HCT116 (cell line): Measurements from ENCODE around the gene HDDC3. TPM values are rescaled to one million over a fixed set of nuclear protein-coding genes. Genes with fewer than 3 reads are reported as not detected.
"Not testable (repeated sequence)": the region's sequence is repeated elsewhere in the genome, so short reads cannot be mapped to it uniquely, and the experiment has no call there.

Source experiments
- ATAC-seq: fragments of 200-7000 bp; cut with Tn5 transposase; 2 replicates; pipeline ENCODE4 v1.9.1; 2020; ENCODE audit warnings: mild to moderate bottlenecking, moderate library complexity
- BruUV-seq: library from RNA; stranded (reverse); fragments of 400-500 nt; replicated peaks from 2 replicates; lab custom pipeline; 2021; lab: Mats Ljungman, UMichigan
- CTCF ChIA-PET: fragments of 300-600 bp; sonication (Branson Sonifier 250); formaldehyde crosslinking; loops from one replicate; lab custom pipeline; 2021; ENCODE audit warnings: antibody characterized with exemption; lab: Charles Lee
- POLR2A ChIA-PET: fragments of 300-600, 350-600 bp; sonication (Branson Sonifier 250); formaldehyde crosslinking; loops from one replicate; lab custom pipeline; 2021; ENCODE audit warnings: antibody characterized with exemption; lab: Charles Lee
- RAD21 ChIA-PET, 2 experiments: fragments of 300-600 bp; sonication (Branson Sonifier 250); formaldehyde crosslinking; loops; one replicate each; lab custom pipeline; 2023; ENCODE audit warnings: low total read pairs in 2 of 2; ENCODE audit not compliant: uncharacterized antibody in 2 of 2, unreplicated experiment in 2 of 2, low non-redundant PET in 1 of 2; lab: Charles Lee
- DNase-seq: peaks from one replicate; pipeline ENCODE4 v3.0.0-alpha.2; 2010; ENCODE audit warnings: low read depth, low spot score
- H2AFZ ChIP-seq: fragments of 200-600 bp; shearing (Covaris generic), sonication (generic); 2 replicates; pipeline ENCODE4 v1.6.1; 2017; ENCODE audit warnings: low read depth, mixed run types, mixed read lengths, antibody characterized with exemption, low read length; ENCODE audit not compliant: poor library complexity, severe bottlenecking
- H3K27ac ChIP-seq: 2 replicates; pipeline ENCODE4 v1.5.1; 2012; ENCODE audit warnings: low read depth, low read length
- H3K27me3 ChIP-seq: fragments of 200-600 bp; sonication (generic); 2 replicates; pipeline ENCODE4 v1.6.1; 2016; ENCODE audit warnings: mixed run types, low read length, mixed read lengths; ENCODE audit not compliant: insufficient read depth
- H3K36me3 ChIP-seq, 2 experiments: fragments of 200-500 bp in 1 of 2; fragments of 200-600 bp in 1 of 2; sonication (Bioruptor generic) in 1 of 2; sonication (generic) in 1 of 2; 2 replicates each; pipeline versions ENCODE4 v1.5.1 to v1.6.1; 2014 to 2016; ENCODE audit warnings: low read length in 2 of 2, inconsistent platforms in 1 of 2, mixed read lengths in 1 of 2, mixed run types in 1 of 2; ENCODE audit not compliant: insufficient read depth in 2 of 2, control insufficient read depth in 1 of 2
- H3K4me1 ChIP-seq, 2 experiments: fragments of 200-600 bp in 1 of 2; sonication (generic) in 1 of 2; 2 replicates each; pipeline versions ENCODE4 v1.5.1 to v1.6.1; 2012 to 2017; ENCODE audit warnings: low read length in 2 of 2, inconsistent platforms in 1 of 2, mild to moderate bottlenecking in 1 of 2, mixed read lengths in 1 of 2, mixed run types in 1 of 2, moderate library complexity in 1 of 2; ENCODE audit not compliant: insufficient read depth in 2 of 2, control insufficient read depth in 1 of 2
- H3K4me2 ChIP-seq: fragments of 200-600 bp; sonication (generic); 2 replicates; pipeline ENCODE4 v1.6.1; 2017; ENCODE audit warnings: mixed run types, low read length, mixed read lengths
- H3K4me3 ChIP-seq, 2 experiments: fragments of 200-600 bp in 1 of 2; sonication (generic) in 1 of 2; replicated peaks in 1 of 2; 2 replicates each; pipeline ENCODE4 v1.5.1; 2011 to 2016; ENCODE audit warnings: low read length in 2 of 2, control low read depth in 1 of 2, low read depth in 1 of 2, mild to moderate bottlenecking in 1 of 2, mixed read lengths in 1 of 2, mixed run types in 1 of 2
- H3K79me2 ChIP-seq: fragments of 200-600 bp; sonication (generic); 2 replicates; pipeline ENCODE4 v1.6.1; 2017; ENCODE audit warnings: mild to moderate bottlenecking, mixed run types, low read length, moderate library complexity, mixed read lengths; ENCODE audit not compliant: insufficient read depth
- H3K9ac ChIP-seq: fragments of 200-600 bp; sonication (generic); 2 replicates; pipeline ENCODE4 v1.6.1; 2016; ENCODE audit warnings: low read length, mixed read lengths
- H3K9me2 ChIP-seq: fragments of 200-600 bp; sonication (generic), shearing (Covaris generic); 2 replicates; pipeline ENCODE4 v1.6.1; 2017; ENCODE audit warnings: mixed run types, mild to moderate bottlenecking, moderate library complexity; ENCODE audit not compliant: insufficient read depth
- H3K9me3 ChIP-seq, 2 experiments: fragments of 200-500 bp in 1 of 2; fragments of 200-600 bp in 1 of 2; sonication (Bioruptor generic) in 1 of 2; sonication (generic) in 1 of 2; 2 replicates each; pipeline ENCODE4 v1.6.1; 2014 to 2017; ENCODE audit warnings: low read length in 2 of 2, mixed read lengths in 2 of 2, inconsistent platforms in 1 of 2, low read depth in 1 of 2, mild to moderate bottlenecking in 1 of 2, mixed run types in 1 of 2, moderate library complexity in 1 of 2; ENCODE audit not compliant: control insufficient read depth in 1 of 2, insufficient read depth in 1 of 2
- H4K20me1 ChIP-seq: fragments of 200-600 bp; sonication (generic), shearing (Covaris generic); 2 replicates; pipeline ENCODE4 v1.6.1; 2017; ENCODE audit warnings: mixed run types, mild to moderate bottlenecking, moderate library complexity; ENCODE audit not compliant: insufficient read depth
- CEBPB ChIP-seq: IDR thresholded peaks from 2 replicates; pipeline ENCODE4 v1.6.1; 2012; ENCODE audit warnings: low read depth
- POLR2A ChIP-seq: IDR thresholded peaks from 2 replicates; pipeline ENCODE4 v1.7.0; 2011; ENCODE audit warnings: borderline replicate concordance; ENCODE audit not compliant: insufficient read depth, insufficient read length; ENCODE audit errors: extremely low read depth
- SP1 ChIP-seq: IDR thresholded peaks from 2 replicates; pipeline ENCODE4 v1.6.1; 2012; ENCODE audit warnings: low read depth
- TCF7L2 ChIP-seq: IDR thresholded peaks from 2 replicates; pipeline ENCODE4 v1.7.0; 2011; ENCODE audit warnings: borderline replicate concordance, inconsistent platforms; ENCODE audit not compliant: insufficient read depth, insufficient read length; ENCODE audit errors: extremely low read depth
- YY1 ChIP-seq: IDR thresholded peaks from 2 replicates; pipeline ENCODE4 v1.6.1; 2011; ENCODE audit warnings: low read length, low read depth, moderate library complexity, mild to moderate bottlenecking; ENCODE audit not compliant: insufficient replicate concordance; ENCODE audit errors: extremely low read depth
- ZNF274 ChIP-seq: fragments of 200-500 bp; sonication (Bioruptor generic); IDR thresholded peaks from 2 replicates; pipeline ENCODE4 v1.6.1; 2014; ENCODE audit warnings: mild to moderate bottlenecking, low read depth, low read length, inconsistent platforms
- intact Hi-C: fragments of 100-400 bp; cut with micrococcal nuclease; formaldehyde crosslinking; loops from 2 replicates; pipeline ENCODE4 v1.10.0; 2022
- total RNA-seq: library from RNA; stranded (reverse); gene quantifications from one replicate; pipeline ENCODE4 v1.2.1, GENCODE V29; 2021; ENCODE audit not compliant: unreplicated experiment
- TF ChIP-seq, protein P1 (sequence below), 3 experiments: fragments of 200-600 bp in 1 of 3; sonication (generic) in 1 of 3; IDR thresholded peaks in 2 of 3; conservative IDR thresholded peaks in 1 of 3; 2 replicates each; pipeline ENCODE4 v1.5.1; 2012 to 2017; ENCODE audit warnings: low read depth in 2 of 3, low read length in 2 of 3, antibody characterized with exemption in 1 of 3, borderline replicate concordance in 1 of 3, control low read depth in 1 of 3, mild to moderate bottlenecking in 1 of 3, mixed read lengths in 1 of 3, mixed run types in 1 of 3, moderate library complexity in 1 of 3; ENCODE audit not compliant: insufficient read depth in 1 of 3

Gene HDDC3
- total RNA-seq, 1 experiment from 2014 or later: 20.4 TPM

DNA sequence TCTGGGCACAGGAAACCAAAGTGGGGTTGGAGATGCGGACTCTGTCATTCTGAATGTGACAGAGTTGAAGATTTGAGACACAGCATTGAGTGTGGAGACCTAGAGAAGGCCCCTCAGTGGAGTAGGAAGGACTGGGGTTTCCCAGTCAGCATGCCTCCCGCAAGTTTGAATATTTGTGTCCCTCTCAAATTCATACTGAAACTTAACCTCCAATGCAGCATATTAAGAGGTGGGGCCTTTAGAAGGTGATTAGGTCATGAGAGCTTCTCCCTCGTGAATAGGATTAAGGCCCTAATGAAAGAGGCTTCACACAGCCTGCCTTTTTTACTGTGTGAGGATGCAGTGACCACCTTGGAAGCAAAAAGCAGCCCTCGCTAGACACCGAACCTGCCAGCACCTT is 8.0 kb downstream of the HDDC3 start:
- no peak overlapping the region for H2AFZ ChIP-seq
- DNase-seq: no peak
- H3K36me3 ChIP-seq: no peaks in the 10 kb centered on the region; a peak in 2 of 4 replicates
- POLR2A ChIA-PET: no interaction called here
- H4K20me1 ChIP-seq: no peaks in the 10 kb centered on the region
- no peak overlapping the region for H3K9ac ChIP-seq
- H3K79me2 ChIP-seq: no peaks in the 10 kb centered on the region
- no peak overlapping the region for H3K4me2 ChIP-seq
- no TSS peak for BruUV-seq
- no peak overlapping the region for H3K4me3 ChIP-seq
- ATAC-seq: no peak
- H3K27ac ChIP-seq: no peak overlapping the region
- H3K4me1 ChIP-seq: peaks cover 4 to 5% of the 10 kb centered on the region in 2 experiments; a peak in 2 of 4 replicates
- intact Hi-C loops: no loop called here
- no peaks in the 10 kb centered on the region for H3K9me2 ChIP-seq
- no peak for TF ChIP-seq ZNF274
- TF ChIP-seq TCF7L2: no peak
- no peak for TF ChIP-seq POLR2A
- TF ChIP-seq, protein P1, sequence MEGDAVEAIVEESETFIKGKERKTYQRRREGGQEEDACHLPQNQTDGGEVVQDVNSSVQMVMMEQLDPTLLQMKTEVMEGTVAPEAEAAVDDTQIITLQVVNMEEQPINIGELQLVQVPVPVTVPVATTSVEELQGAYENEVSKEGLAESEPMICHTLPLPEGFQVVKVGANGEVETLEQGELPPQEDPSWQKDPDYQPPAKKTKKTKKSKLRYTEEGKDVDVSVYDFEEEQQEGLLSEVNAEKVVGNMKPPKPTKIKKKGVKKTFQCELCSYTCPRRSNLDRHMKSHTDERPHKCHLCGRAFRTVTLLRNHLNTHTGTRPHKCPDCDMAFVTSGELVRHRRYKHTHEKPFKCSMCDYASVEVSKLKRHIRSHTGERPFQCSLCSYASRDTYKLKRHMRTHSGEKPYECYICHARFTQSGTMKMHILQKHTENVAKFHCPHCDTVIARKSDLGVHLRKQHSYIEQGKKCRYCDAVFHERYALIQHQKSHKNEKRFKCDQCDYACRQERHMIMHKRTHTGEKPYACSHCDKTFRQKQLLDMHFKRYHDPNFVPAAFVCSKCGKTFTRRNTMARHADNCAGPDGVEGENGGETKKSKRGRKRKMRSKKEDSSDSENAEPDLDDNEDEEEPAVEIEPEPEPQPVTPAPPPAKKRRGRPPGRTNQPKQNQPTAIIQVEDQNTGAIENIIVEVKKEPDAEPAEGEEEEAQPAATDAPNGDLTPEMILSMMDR (IDR thresholded peaks at IDR 0.05 in 2 of 3, conservative IDR thresholded peaks at IDR 0.05 in 1 of 3; ENCODE audit: borderline replicate concordance in 1 of 3, insufficient read depth in 1 of 3, low read depth in 2 of 3, low read length in 2 of 3): no peak
- no peak for TF ChIP-seq SP1
- TF ChIP-seq CEBPB: no peak
- no peak for TF ChIP-seq YY1
- RAD21 ChIA-PET: no interaction called here
- no peaks in the 10 kb centered on the region for H3K27me3 ChIP-seq
- H3K9me3 ChIP-seq: no peaks in the 10 kb centered on the region
- CTCF ChIA-PET: interaction anchor here (1.6 kb wide), 1 partner anchor 8 kb away, joined by 6 read pairs; the partner anchor contains the start of gene HDDC3

DNA sequence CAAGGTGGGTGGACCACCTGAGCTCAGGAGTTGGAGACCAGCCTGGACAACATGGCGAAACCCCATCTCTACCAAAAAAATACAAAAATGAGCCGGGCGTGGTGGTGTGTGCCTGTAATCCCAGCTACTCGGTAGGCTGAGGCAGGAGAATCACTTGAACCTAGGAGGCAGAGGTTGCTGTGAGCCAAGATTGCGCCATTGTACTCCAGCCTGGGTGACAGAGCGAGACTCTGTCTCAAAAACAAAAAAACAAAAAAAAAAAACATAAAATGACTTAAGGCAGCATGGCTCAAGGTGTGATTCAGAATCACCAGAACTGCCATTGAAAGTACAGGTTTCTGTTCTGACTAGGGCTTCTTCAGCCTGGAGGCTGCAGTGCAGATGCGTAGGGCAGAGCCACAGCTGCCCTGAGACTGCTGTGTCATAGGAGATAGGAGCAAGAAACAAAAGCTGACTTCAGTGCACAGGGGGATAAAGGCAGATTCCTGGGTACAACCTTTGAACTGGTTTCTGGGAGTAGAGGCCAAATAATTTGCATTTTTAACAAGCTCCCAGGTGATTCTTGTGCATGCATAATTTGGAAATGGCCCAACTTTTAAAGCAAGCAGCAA is 9.5 kb downstream of the HDDC3 start:
- ATAC-seq, BruUV-seq, H3K27ac ChIP-seq: not testable (repeated sequence)

More for the DNA sequence above, 9.5 kb downstream of the HDDC3 start:
- H3K36me3 ChIP-seq, H4K20me1 ChIP-seq, RAD21 ChIA-PET, H3K79me2 ChIP-seq, DNase-seq, H3K4me2 ChIP-seq, H3K4me3 ChIP-seq, H3K9me2 ChIP-seq, H2AFZ ChIP-seq, intact Hi-C loops, H3K9ac ChIP-seq, H3K4me1 ChIP-seq, H3K27me3 ChIP-seq, H3K9me3 ChIP-seq: not testable (repeated sequence)
- ChIA-PET POLR2A (interaction anchor here (0.7 to 1.1 kb wide), 2 partner anchors 9 to 634 kb away, joined by 3 read pairs; no protein-coding TSS in a partner anchor), CTCF (interaction anchor here (0.6 to 1.6 kb wide), 2 partner anchors 9 to 130 kb away, joined by 3 to 6 read pairs; partner anchors contain the start of gene HDDC3)
